ENCODE measurements around the gene PCNA. TPM values are rescaled to one million over a fixed set of nuclear protein-coding genes. Genes with fewer than 3 reads are reported as not detected.
A peak's percentile ranks its signal among the peaks of the same experiment; 100 is the strongest.

PCNA gene
- total and polyA plus RNA-seq, 9 of the 15 experiments (the other 6 are each of a cell fraction or from before 2014, with no cell fraction given) = 213 to 390 (median 291) TPM

DNA sequence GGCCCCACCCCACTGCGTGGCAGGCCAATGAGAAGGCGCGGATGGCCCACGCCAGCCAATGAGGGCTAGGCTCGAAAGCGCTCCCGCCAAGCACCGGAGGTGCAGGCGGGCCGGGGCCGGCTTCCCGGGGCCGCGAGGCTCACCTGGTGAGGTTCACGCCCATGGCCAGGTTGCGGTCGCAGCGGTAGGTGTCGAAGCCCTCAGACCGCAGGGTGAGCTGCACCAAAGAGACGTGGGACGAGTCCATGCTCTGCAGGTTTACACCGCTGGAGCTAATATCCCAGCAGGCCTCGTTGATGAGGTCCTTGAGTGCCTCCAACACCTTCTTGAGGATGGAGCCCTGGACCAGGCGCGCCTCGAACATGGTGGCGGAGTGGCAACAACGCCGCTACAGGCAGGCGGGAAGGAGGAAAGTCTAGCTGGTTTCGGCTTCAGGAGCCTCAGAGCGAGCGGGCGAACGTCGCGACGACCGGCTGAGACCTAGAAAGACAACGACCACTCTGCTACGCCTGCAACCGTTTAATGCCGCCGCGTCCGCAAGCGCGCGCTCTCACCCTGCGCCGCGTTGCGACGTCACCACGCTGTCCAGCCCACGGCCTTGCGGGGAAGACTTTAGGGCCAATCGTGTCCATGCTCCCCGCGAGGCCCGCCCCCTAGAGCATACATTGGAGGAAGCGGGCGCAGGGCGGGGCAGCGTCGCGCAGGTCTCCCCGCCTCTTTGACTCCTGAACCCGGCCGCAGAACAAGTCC lies at the start of gene PCNA (continued):
- TF ChIP-seq, protein P1, sequence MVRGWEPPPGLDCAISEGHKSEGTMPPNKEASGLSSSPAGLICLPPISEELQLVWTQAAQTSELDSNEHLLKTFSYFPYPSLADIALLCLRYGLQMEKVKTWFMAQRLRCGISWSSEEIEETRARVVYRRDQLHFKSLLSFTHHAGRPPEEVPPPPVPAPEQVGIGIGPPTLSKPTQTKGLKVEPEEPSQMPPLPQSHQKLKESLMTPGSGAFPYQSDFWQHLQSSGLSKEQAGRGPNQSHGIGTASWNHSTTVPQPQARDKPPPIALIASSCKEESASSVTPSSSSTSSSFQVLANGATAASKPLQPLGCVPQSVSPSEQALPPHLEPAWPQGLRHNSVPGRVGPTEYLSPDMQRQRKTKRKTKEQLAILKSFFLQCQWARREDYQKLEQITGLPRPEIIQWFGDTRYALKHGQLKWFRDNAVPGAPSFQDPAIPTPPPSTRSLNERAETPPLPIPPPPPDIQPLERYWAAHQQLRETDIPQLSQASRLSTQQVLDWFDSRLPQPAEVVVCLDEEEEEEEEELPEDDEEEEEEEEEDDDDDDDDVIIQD (CRISPR knock-in tag; IDR thresholded peaks at IDR 0.05) = no peak
- TF ChIP-seq SRSF1 (IDR thresholded peaks at IDR 0.05; ENCODE audit: low read depth, low read length) (no peak), NFE2L1 (tag; IDR thresholded peaks at IDR 0.05; ENCODE audit: borderline replicate concordance, low read depth) (no peak), DMBX1 (CRISPR knock-in tag; IDR thresholded peaks at IDR 0.05; ENCODE audit: borderline replicate concordance) (peak; percentile 63; the same call in 1 of the 2 replicates), CREBBP (IDR thresholded peaks at IDR 0.05; ENCODE audit: low read depth, low read length) (no peak), KHSRP (IDR thresholded peaks at IDR 0.05) (0 out of 2 replicates have a peak, but pooled peaks have one; percentile 19), POLR2AphosphoS2 (IDR thresholded peaks at IDR 0.05; ENCODE audit: low read length) (peak; percentile 92; the same call in 1 of the 2 replicates), NFIX (CRISPR knock-in tag; IDR thresholded peaks at IDR 0.05; ENCODE audit: low read depth) (no peak), MTA3 (IDR thresholded peaks at IDR 0.05; ENCODE audit: borderline replicate concordance) (peak; percentile 81; the same call in 1 of the 2 replicates), BMI1 (IDR thresholded peaks at IDR 0.05; ENCODE audit: low read length) (no peak), MEIS2 (IDR thresholded peaks at IDR 0.05; ENCODE audit: partially characterized antibody) (peak; percentile 48), NFIC (IDR thresholded peaks at IDR 0.05) (peak; percentile 48), ZNF707 (CRISPR knock-in tag; conservative IDR thresholded peaks at IDR 0.05) (no peak), PHB (CRISPR knock-in tag; IDR thresholded peaks at IDR 0.05) (no peak), NCOA1 (IDR thresholded peaks at IDR 0.05; ENCODE audit: low read depth) (0 out of 2 replicates have a peak, but pooled peaks have one; percentile 21), ZNF780A (CRISPR knock-in tag; IDR thresholded peaks at IDR 0.05) (no peak), GATAD2B (IDR thresholded peaks at IDR 0.05; ENCODE audit: borderline replicate concordance) (no peak), ZNF146 (CRISPR knock-in tag; IDR thresholded peaks at IDR 0.05; ENCODE audit: unreplicated experiment) (no peak), POLR2H (tag; IDR thresholded peaks at IDR 0.05; ENCODE audit: low read depth) (peak; percentile 86)
- TF ChIP-seq, protein P2, sequence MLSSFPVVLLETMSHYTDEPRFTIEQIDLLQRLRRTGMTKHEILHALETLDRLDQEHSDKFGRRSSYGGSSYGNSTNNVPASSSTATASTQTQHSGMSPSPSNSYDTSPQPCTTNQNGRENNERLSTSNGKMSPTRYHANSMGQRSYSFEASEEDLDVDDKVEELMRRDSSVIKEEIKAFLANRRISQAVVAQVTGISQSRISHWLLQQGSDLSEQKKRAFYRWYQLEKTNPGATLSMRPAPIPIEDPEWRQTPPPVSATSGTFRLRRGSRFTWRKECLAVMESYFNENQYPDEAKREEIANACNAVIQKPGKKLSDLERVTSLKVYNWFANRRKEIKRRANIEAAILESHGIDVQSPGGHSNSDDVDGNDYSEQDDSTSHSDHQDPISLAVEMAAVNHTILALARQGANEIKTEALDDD (IDR thresholded peaks at IDR 0.05) = no peak
- TF ChIP-seq, protein P3, sequence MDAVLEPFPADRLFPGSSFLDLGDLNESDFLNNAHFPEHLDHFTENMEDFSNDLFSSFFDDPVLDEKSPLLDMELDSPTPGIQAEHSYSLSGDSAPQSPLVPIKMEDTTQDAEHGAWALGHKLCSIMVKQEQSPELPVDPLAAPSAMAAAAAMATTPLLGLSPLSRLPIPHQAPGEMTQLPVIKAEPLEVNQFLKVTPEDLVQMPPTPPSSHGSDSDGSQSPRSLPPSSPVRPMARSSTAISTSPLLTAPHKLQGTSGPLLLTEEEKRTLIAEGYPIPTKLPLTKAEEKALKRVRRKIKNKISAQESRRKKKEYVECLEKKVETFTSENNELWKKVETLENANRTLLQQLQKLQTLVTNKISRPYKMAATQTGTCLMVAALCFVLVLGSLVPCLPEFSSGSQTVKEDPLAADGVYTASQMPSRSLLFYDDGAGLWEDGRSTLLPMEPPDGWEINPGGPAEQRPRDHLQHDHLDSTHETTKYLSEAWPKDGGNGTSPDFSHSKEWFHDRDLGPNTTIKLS (IDR thresholded peaks at IDR 0.05; ENCODE audit: borderline replicate concordance, low read depth) = peak; percentile 78
- TF ChIP-seq, protein P4, sequence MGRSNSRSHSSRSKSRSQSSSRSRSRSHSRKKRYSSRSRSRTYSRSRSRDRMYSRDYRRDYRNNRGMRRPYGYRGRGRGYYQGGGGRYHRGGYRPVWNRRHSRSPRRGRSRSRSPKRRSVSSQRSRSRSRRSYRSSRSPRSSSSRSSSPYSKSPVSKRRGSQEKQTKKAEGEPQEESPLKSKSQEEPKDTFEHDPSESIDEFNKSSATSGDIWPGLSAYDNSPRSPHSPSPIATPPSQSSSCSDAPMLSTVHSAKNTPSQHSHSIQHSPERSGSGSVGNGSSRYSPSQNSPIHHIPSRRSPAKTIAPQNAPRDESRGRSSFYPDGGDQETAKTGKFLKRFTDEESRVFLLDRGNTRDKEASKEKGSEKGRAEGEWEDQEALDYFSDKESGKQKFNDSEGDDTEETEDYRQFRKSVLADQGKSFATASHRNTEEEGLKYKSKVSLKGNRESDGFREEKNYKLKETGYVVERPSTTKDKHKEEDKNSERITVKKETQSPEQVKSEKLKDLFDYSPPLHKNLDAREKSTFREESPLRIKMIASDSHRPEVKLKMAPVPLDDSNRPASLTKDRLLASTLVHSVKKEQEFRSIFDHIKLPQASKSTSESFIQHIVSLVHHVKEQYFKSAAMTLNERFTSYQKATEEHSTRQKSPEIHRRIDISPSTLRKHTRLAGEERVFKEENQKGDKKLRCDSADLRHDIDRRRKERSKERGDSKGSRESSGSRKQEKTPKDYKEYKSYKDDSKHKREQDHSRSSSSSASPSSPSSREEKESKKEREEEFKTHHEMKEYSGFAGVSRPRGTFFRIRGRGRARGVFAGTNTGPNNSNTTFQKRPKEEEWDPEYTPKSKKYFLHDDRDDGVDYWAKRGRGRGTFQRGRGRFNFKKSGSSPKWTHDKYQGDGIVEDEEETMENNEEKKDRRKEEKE (IDR thresholded peaks at IDR 0.05; ENCODE audit: borderline replicate concordance in 1 of 2, control insufficient read depth in 1 of 2, low read depth in 2 of 2, low read length in 1 of 2) = no peak

All from K562 (cell line).